ENCODE measurements around the gene MAP1LC3B. TPM values are rescaled to one million over a fixed set of nuclear protein-coding genes. Genes with fewer than 3 reads are reported as not detected.

MAP1LC3B gene
- total RNA-seq, 1 donor from 2014 or later, result 40.8 TPM

- Mint-ChIP-seq H3K27ac (peak overlapping the region; percentile 86), H3K4me3 (peak overlapping the region; percentile 81), H3K9me3 (no peaks in the 10 kb centered on the region), H3K27me3 (ENCODE audit: insufficient read depth) (no peaks in the 10 kb centered on the region), H3K4me1 (ENCODE audit: low read depth) (peaks cover 54% of the 10 kb centered on the region), H3K36me3 (ENCODE audit: low read depth) (peaks cover 4% of the 10 kb centered on the region)
- no peak for DNase-seq (ENCODE audit: low spot score)
- intact Hi-C loops (cut with micrococcal nuclease), result no loop called here
Measured at GRCh38 chr16:87390641-87391323, 1.4 kb upstream of the MAP1LC3B start.

DNA sequence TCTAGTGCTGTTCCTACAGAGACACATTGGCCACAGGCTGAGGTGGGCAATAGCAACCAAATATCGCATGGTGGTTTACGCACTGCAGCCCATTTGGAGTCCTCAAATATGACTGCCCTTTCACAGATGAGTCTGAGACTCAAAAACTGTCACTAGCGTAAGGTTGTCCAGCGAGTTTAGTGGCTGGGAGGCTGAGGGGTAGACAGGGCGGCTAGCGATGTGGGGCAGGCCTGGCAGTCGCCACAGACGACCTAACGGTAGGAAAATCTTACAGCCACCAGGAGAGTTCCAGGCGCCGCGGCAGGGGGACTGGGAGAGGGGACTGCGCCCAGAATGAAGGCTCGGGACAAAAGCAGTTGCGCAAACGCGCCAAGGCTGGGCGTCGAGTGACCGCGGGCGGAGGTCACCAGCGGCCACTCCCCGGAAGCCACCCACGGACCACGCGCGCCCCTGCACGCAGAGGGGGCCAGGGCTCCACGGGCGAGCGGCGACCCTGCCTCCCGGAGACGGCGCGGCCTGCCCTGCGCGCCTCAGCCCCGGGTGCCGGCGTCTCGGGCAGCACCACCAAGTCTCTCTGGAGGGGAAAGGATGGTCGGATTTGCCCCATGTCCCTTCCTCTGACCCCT lies 699 bp upstream of the MAP1LC3B start:
- peak overlapping the region; percentile 86 for H3K27ac Mint-ChIP-seq
- DNase-seq (ENCODE audit: low spot score), result no peak
- no peaks in the 10 kb centered on the region for H3K9me3 Mint-ChIP-seq
- H3K4me1 Mint-ChIP-seq (ENCODE audit: low read depth), result peaks cover 54% of the 10 kb centered on the region
- intact Hi-C loops (cut with micrococcal nuclease), result no loop called here
- H3K27me3 Mint-ChIP-seq (ENCODE audit: insufficient read depth), result no peaks in the 10 kb centered on the region
- peaks cover 5% of the 10 kb centered on the region for H3K36me3 Mint-ChIP-seq (ENCODE audit: low read depth)
- H3K4me3 Mint-ChIP-seq, result peak overlapping the region; percentile 81

DNA sequence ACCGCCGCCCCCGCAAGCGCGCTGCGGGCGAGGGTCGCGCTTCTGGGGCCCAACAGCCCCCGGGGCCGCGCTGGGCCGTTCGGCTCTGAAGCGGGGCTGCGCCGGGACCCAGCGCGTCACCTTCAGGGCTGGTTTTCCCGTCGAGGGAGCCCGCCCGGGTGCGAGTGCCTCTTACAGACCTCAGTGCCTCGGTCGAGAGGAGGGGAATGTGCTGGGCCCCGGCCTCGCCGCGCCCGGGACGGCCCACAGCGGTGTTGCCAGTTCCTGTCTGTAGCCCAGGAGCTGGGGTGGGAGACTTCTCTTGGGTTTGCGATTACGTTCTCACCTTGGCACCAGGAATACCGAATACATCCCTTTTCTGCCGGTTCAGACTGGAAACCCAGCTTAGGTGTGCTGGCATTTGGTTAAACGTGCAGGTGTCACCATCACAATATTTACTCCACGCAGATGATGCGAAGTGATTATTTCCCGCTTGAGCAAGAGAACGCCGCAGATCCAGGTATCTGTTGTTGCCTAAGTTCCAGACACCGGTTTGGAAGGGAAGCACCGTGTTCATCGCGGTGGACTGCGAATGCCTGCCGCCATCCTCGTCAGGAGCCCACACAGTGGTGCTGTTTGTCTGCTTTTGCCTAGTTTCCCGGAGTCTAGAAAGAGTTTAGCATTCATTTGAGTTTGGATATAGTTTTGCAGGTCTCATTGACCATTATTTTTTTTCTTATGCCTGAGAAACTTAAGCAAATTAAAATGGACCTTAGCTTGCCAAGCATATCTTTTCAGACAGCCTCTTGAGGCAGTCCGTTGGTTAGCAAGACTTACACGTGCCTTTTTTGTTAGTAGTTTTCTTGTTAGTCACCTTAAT lies 914 bp downstream of the MAP1LC3B start:
- Mint-ChIP-seq H3K4me3 (peak overlapping the region; percentile 92), H3K9me3 (no peaks in the 10 kb centered on the region), H3K27ac (peak overlapping the region; percentile 87), H3K27me3 (ENCODE audit: insufficient read depth) (no peaks in the 10 kb centered on the region), H3K4me1 (ENCODE audit: low read depth) (peaks cover 40% of the 10 kb centered on the region), H3K36me3 (ENCODE audit: low read depth) (peaks cover 7% of the 10 kb centered on the region)
- intact Hi-C loops (cut with micrococcal nuclease), result loop anchor here (1.0 to 2.0 kb wide), 3 partner anchors 9 to 558 kb away; partner anchors contain the start of gene BANP
- DNase-seq (ENCODE audit: low spot score), result peak; percentile 38

- peak overlapping the region; percentile 92 for H3K4me3 Mint-ChIP-seq
Measured at GRCh38 chr16:87393680-87394055, 1.5 kb downstream of the MAP1LC3B start.

DNA sequence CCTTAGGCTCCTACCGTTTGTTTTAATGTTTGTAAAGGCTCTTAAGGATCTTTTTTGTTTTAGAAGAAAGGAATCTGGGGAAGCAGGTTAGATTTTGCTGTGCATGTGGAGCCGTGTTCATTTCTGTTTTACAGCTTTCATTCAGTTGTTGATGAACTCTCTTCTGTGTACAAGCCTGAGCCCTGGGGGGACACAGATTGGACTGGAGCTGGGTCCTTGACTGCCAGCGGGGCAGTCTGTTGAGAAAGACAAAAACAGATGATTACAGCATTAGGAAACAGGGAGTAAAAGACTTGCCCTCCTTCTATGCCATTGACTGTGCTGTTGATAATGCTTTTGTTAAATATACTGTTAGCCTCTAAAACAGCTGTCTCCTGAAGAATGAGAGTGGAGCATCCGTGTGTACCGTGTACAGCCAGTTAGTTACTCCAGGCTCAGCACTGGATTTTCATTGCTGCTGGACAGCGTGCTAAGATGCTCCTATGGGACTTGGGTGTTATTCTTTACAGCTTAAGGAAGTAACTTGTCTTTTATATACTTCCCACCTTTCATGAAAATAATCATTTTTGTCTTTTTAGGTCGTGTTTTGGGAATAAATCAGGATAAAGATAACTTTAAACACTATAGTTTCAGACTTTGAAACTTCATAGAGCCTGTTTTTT lies 3.2 kb downstream of the MAP1LC3B start:
- Mint-ChIP-seq H3K27ac (peak overlapping the region; percentile 52), H3K9me3 (no peaks in the 10 kb centered on the region), H3K36me3 (ENCODE audit: low read depth) (peaks cover 11% of the 10 kb centered on the region), H3K4me3 (no peak overlapping the region), H3K27me3 (ENCODE audit: insufficient read depth) (no peaks in the 10 kb centered on the region), H3K4me1 (ENCODE audit: low read depth) (peaks cover 26% of the 10 kb centered on the region)
- intact Hi-C loops (cut with micrococcal nuclease), result loop anchor here (2.0 kb wide), 3 partner anchors 15 to 841 kb away; partner anchors contain the start of gene MTHFSD
- DNase-seq (ENCODE audit: low spot score), result no peak

More at GRCh38 chr16:87393680-87394055, 1.5 kb downstream of the MAP1LC3B start:
- H3K27me3 Mint-ChIP-seq (ENCODE audit: insufficient read depth), result no peaks in the 10 kb centered on the region
- no peaks in the 10 kb centered on the region for H3K9me3 Mint-ChIP-seq
- peaks cover 34% of the 10 kb centered on the region for H3K4me1 Mint-ChIP-seq (ENCODE audit: low read depth)
- H3K36me3 Mint-ChIP-seq (ENCODE audit: low read depth), result peaks cover 7% of the 10 kb centered on the region
- intact Hi-C loops (cut with micrococcal nuclease), result loop anchor here (1.0 to 2.0 kb wide), 6 partner anchors 13 to 839 kb away; partner anchors contain the start of gene MTHFSD
- H3K27ac Mint-ChIP-seq, result peak overlapping the region; percentile 87
- DNase-seq (ENCODE audit: low spot score), result no peak

GRCh38 chr16:87404764-87405625 lies 12.9 kb downstream of the MAP1LC3B start:
- Mint-ChIP-seq H3K4me1 (ENCODE audit: low read depth) (no peaks in the 10 kb centered on the region), H3K36me3 (ENCODE audit: low read depth) (peaks cover 25% of the 10 kb centered on the region), H3K27ac (no peak overlapping the region), H3K27me3 (ENCODE audit: insufficient read depth) (no peaks in the 10 kb centered on the region), H3K9me3 (no peaks in the 10 kb centered on the region), H3K4me3 (no peak overlapping the region)
- intact Hi-C loops (cut with micrococcal nuclease), result no loop called here
- no peak for DNase-seq (ENCODE audit: low spot score)

DNA sequence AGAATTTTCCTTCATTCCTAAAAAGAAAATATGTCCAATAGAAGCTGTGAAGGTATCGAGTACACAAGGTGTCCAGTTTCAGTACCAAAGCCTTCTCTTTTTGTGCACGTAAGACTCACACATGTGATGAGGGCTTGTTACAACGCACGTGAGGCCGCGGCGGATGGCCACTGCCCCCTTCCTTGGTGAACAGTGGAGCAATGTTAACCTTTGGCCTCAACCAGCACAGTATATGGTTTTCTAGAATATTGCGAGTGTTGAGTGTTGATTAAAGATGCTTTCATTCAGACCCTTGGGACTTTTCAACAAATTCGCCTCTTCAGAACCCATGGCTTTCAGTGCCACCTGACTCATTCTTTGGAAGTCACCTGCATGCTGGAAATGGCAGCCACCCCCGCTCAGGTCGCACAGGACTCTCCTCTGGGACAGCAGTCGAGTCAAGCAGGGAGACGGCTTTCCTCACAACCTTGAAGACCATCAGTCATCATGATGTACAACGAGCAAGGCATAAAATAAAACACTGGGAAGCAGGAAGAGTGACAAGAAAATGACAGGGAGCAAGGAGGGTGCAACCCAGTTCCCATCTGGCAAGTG lies 14.5 kb downstream of the MAP1LC3B start:
- no peaks in the 10 kb centered on the region for H3K27me3 Mint-ChIP-seq (ENCODE audit: insufficient read depth)
- intact Hi-C loops (cut with micrococcal nuclease), result no loop called here
- H3K9me3 Mint-ChIP-seq, result no peaks in the 10 kb centered on the region
- no peak overlapping the region for H3K27ac Mint-ChIP-seq
- H3K4me1 Mint-ChIP-seq (ENCODE audit: low read depth), result no peaks in the 10 kb centered on the region
- peaks cover 20% of the 10 kb centered on the region for H3K36me3 Mint-ChIP-seq (ENCODE audit: low read depth)
- DNase-seq (ENCODE audit: low spot score), result no peak
- H3K4me3 Mint-ChIP-seq, result no peak overlapping the region

DNA sequence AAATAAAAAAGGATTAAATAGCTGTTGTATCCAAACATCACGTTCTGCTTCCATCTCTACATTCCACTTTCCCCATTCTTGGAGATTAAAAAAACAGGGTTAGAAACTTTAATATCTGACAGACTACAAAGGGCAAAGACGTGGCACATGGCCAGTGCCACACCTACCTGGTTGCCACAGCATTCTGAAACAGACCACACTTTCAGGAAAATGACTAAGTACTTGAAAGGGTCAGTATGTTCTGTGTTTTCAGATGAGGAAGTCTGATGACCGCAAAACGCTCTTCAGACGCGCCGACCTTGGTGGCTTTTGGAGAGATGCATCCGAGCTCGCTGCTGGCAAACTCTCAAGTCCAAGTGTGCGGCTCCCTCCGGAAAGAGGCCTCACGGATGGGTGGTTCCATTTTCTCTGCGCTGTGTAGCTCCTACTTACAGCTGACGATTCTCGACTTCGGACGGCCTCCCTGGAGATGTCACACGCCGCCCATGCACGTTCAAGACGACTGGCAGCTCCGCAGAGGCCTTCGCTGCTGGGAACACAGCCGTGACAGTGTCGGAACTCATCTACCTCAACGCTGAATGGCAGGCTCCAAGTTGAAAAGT lies 15.5 kb downstream of the MAP1LC3B start:
- H3K4me3 Mint-ChIP-seq, result no peak overlapping the region
- no peaks in the 10 kb centered on the region for H3K4me1 Mint-ChIP-seq (ENCODE audit: low read depth)
- H3K27ac Mint-ChIP-seq, result no peak overlapping the region
- H3K27me3 Mint-ChIP-seq (ENCODE audit: insufficient read depth), result no peaks in the 10 kb centered on the region
- H3K9me3 Mint-ChIP-seq, result no peaks in the 10 kb centered on the region
- H3K36me3 Mint-ChIP-seq (ENCODE audit: low read depth), result peaks cover 18% of the 10 kb centered on the region
- intact Hi-C loops (cut with micrococcal nuclease), result no loop called here
- DNase-seq (ENCODE audit: low spot score), result no peak

GRCh38 chr16:87409153-87409552 lies 17.0 kb downstream of the MAP1LC3B start:
- no peaks in the 10 kb centered on the region for H3K9me3 Mint-ChIP-seq

GRCh38 chr16:87409781-87410180 lies 17.6 kb downstream of the MAP1LC3B start:
- no peak overlapping the region for H3K4me3 Mint-ChIP-seq
- no peaks in the 10 kb centered on the region for H3K27me3 Mint-ChIP-seq (ENCODE audit: insufficient read depth)
- intact Hi-C loops (cut with micrococcal nuclease), result no loop called here
- H3K27ac Mint-ChIP-seq, result no peak overlapping the region
- H3K9me3 Mint-ChIP-seq, result no peaks in the 10 kb centered on the region
- H3K36me3 Mint-ChIP-seq (ENCODE audit: low read depth), result peaks cover 11% of the 10 kb centered on the region
- H3K4me1 Mint-ChIP-seq (ENCODE audit: low read depth), result no peaks in the 10 kb centered on the region
- DNase-seq (ENCODE audit: low spot score), result no peak

More at GRCh38 chr16:87409153-87409552, 17.0 kb downstream of the MAP1LC3B start:
- no peaks in the 10 kb centered on the region for H3K27me3 Mint-ChIP-seq (ENCODE audit: insufficient read depth)
- DNase-seq (ENCODE audit: low spot score), result no peak
- no peaks in the 10 kb centered on the region for H3K4me1 Mint-ChIP-seq (ENCODE audit: low read depth)
- H3K4me3 Mint-ChIP-seq, result no peak overlapping the region
- intact Hi-C loops (cut with micrococcal nuclease), result no loop called here
- no peak overlapping the region for H3K27ac Mint-ChIP-seq
- H3K36me3 Mint-ChIP-seq (ENCODE audit: low read depth), result peaks cover 11% of the 10 kb centered on the region

- Mint-ChIP-seq H3K36me3 (ENCODE audit: low read depth) (peaks cover 7% of the 10 kb centered on the region), H3K27ac (no peak overlapping the region), H3K27me3 (ENCODE audit: insufficient read depth) (no peaks in the 10 kb centered on the region), H3K4me3 (no peak overlapping the region), H3K4me1 (ENCODE audit: low read depth) (no peaks in the 10 kb centered on the region), H3K9me3 (no peaks in the 10 kb centered on the region)
- no peak for DNase-seq (ENCODE audit: low spot score)
- intact Hi-C loops (cut with micrococcal nuclease), result no loop called here
Measured at GRCh38 chr16:87410530-87410929, 18.4 kb downstream of the MAP1LC3B start.

Measured in activated T-helper 1 cell treated with anti-CD3 and anti-CD28 coated beads, Interleukin-12 subunit alpha, Interleukin-12 subunit beta, Interleukin-2, Interleukin-4 antibody, amounts not matched to agents 30 ng/mL and 10 ng/mL and 1 ng/mL, durations not matched to agents 14 hours and 24 hours and 36 hours (primary cell).